NCI-H510A (cell line): Measurements from ENCODE around the gene RRAGC.
A peak's percentile ranks its signal among the peaks of the same experiment; 100 is the strongest.
"Not testable (repeated sequence)": the region's sequence is repeated elsewhere in the genome, so short reads cannot be mapped to it uniquely, and the experiment has no call there.

Experiments
- DNase-seq: peaks from one replicate; lab custom pipeline; 2025; lab: John Stamatoyannopoulos, UW

Gene RRAGC

GRCh38 chr1:38817267-38818174 lies 42.1 kb downstream of the RRAGC start:
- no peak for DNase-seq

GRCh38 chr1:38815903-38816627 lies 43.5 kb downstream of the RRAGC start:
- DNase-seq, result peak; percentile 86

- DNase-seq, result no peak
These were observed 44.5 kb downstream of the RRAGC start for GRCh38 chr1:38814984-38815464.

GRCh38 chr1:38814444-38814983 lies 45.1 kb downstream of the RRAGC start:
- DNase-seq, result no peak

- no peak for DNase-seq
These were observed 46.6 kb downstream of the RRAGC start for GRCh38 chr1:38812981-38813380.

GRCh38 chr1:38811466-38811865 lies 48.1 kb downstream of the RRAGC start:
- not testable (repeated sequence) for DNase-seq

- DNase-seq, result no peak
These were observed 53.5 kb downstream of the RRAGC start for GRCh38 chr1:38806090-38806489.

- DNase-seq, result no peak
These were observed 54.5 kb downstream of the RRAGC start for GRCh38 chr1:38805036-38805435.

- DNase-seq, result peak; percentile 52
These were observed 55.3 kb downstream of the RRAGC start for GRCh38 chr1:38804062-38804886.

GRCh38 chr1:38803647-38804046 lies 55.9 kb downstream of the RRAGC start:
- DNase-seq, result no peak

GRCh38 chr1:38800720-38801671 lies 58.6 kb downstream of the RRAGC start:
- DNase-seq, result no peak

- DNase-seq, result no peak
These were observed 66.3 kb downstream of the RRAGC start for GRCh38 chr1:38793299-38793698.

GRCh38 chr1:38791892-38792291 lies 67.7 kb downstream of the RRAGC start:
- DNase-seq, result no peak

- DNase-seq, result no peak
These were observed 68.4 kb downstream of the RRAGC start for GRCh38 chr1:38791164-38791515.

GRCh38 chr1:38790422-38791163 lies 69.0 kb downstream of the RRAGC start:
- DNase-seq, result no peak

- DNase-seq, result no peak
These were observed 69.9 kb downstream of the RRAGC start for GRCh38 chr1:38789498-38790169.

GRCh38 chr1:38788341-38789336 lies 70.9 kb downstream of the RRAGC start:
- DNase-seq, result no peak
